ENCODE results near the gene VWA7.

DNA sequence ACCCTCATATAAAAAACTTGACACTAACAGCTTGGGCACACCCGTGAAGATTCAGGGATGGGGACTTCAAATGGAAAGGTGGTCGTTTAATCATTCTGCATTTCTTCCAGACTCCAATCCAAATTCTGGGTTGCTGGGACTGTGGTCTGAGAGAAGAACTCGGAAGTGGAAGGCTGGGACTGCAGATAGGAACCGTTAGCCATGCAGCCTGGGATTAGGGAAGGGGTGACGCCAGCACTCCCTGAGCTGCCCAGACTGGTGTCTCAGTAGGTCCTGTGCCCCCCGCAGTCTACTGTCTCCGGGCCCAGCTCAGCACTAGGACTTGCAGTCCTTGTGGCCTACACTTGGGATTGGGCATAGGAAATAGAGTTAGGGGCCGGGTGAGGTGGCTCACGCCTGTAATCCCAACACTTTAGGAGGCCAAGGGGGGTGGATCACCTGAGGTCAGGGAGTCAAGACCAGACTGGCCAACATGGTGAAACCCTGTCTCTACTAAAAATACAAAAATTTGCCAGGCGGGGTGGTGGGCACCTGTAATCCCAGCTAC, 40.3 kb downstream of the VWA7 start:
- TF ChIP-seq, protein P1, sequence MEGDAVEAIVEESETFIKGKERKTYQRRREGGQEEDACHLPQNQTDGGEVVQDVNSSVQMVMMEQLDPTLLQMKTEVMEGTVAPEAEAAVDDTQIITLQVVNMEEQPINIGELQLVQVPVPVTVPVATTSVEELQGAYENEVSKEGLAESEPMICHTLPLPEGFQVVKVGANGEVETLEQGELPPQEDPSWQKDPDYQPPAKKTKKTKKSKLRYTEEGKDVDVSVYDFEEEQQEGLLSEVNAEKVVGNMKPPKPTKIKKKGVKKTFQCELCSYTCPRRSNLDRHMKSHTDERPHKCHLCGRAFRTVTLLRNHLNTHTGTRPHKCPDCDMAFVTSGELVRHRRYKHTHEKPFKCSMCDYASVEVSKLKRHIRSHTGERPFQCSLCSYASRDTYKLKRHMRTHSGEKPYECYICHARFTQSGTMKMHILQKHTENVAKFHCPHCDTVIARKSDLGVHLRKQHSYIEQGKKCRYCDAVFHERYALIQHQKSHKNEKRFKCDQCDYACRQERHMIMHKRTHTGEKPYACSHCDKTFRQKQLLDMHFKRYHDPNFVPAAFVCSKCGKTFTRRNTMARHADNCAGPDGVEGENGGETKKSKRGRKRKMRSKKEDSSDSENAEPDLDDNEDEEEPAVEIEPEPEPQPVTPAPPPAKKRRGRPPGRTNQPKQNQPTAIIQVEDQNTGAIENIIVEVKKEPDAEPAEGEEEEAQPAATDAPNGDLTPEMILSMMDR (conservative IDR thresholded peaks at IDR 0.05): no peak
- no peak for TF ChIP-seq ZFX (IDR thresholded peaks at IDR 0.05)
